BLaER1 (cell line): ENCODE measurements around the gene PARD6A.

Source experiments
- H3K27ac ChIP-seq: shearing (Covaris generic); formaldehyde crosslinking; 2 replicates; pipeline ENCODE4 v1.8.1; 2022
- H3K27me3 ChIP-seq: shearing (Covaris generic); formaldehyde crosslinking; 2 replicates; pipeline ENCODE4 v1.8.1; 2022
- H3K36me3 ChIP-seq: shearing (Covaris generic); formaldehyde crosslinking; 2 replicates; pipeline ENCODE4 v1.8.1; 2022
- H3K4me1 ChIP-seq: shearing (Covaris generic); formaldehyde crosslinking; 2 replicates; pipeline ENCODE4 v1.8.1; 2022
- H3K4me2 ChIP-seq: shearing (Covaris generic); formaldehyde crosslinking; 2 replicates; pipeline ENCODE4 v1.8.1; 2022
- H3K4me3 ChIP-seq: shearing (Covaris generic); formaldehyde crosslinking; 2 replicates; pipeline ENCODE4 v1.8.1; 2022
- H3K9ac ChIP-seq: shearing (Covaris generic); formaldehyde crosslinking; 2 replicates; pipeline ENCODE4 v1.8.1; 2022
- H3K9me3 ChIP-seq: shearing (Covaris generic); formaldehyde crosslinking; 2 replicates; pipeline ENCODE4 v1.8.1; 2022
- H4K20me1 ChIP-seq: shearing (Covaris generic); formaldehyde crosslinking; 2 replicates; pipeline ENCODE4 v1.8.1; 2022
- Cebpa-rat ChIP-seq: shearing (Covaris generic); IDR thresholded peaks from 2 replicates; pipeline ENCODE4 v1.8.1; 2022

PARD6A gene

DNA sequence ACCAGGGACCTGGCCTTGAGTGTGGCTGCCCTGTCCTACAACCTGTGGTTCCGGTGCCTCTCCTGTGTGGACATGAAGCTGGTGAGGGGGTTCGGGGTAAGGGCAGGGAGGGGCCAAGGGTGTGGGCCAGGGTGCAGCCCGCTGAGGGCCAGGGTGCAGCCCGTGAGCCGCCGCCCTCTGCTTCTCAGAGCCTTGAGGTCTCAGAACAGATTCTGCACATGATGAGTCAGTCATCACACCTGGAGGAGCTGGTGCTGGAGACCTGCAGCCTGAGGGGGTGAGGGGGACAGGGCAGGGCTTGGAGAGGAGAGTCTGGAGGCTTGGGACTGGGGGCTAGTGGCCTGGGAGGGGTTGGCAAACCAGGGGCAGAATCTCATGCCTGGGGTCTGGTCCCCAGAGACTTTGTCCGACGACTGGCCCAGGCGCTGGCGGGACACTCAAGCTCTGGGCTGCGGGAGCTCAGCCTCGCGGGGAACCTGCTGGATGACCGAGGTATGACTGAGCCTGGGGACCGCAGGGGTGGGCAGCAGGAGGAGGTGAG lies 13.6 kb upstream of the PARD6A start:
- no peaks in the 10 kb centered on the region for H4K20me1 ChIP-seq
- no peaks in the 10 kb centered on the region for H3K9me3 ChIP-seq
- H3K4me2 ChIP-seq = no peak overlapping the region
- H3K4me1 ChIP-seq = peaks cover 35% of the 10 kb centered on the region
- no peak overlapping the region for H3K4me3 ChIP-seq
- TF ChIP-seq Cebpa-rat = no peak
- peak overlapping the region; percentile 97 for H3K27ac ChIP-seq
- no peaks in the 10 kb centered on the region for H3K27me3 ChIP-seq
- H3K9ac ChIP-seq = no peak overlapping the region
- H3K36me3 ChIP-seq = peaks cover 60% of the 10 kb centered on the region

DNA sequence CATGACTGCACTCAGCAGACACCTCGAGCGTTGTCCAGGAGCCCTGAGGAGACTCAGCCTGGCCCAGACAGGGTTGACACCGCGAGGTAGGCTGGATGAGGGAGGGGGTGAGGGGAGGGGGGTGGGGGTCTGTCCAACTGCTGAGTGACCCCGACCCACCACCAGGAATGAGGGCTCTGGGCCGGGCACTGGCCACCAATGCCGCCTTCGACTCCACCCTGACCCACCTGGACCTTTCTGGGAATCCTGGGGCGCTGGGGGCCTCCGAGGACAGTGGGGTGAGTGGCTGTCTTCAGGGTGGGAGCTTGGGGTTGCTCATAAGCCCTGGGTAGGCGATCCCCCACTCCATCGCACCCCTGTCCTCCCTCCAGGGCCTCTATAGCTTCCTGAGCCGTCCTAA lies 13.1 kb upstream of the PARD6A start:
- peaks cover 31% of the 10 kb centered on the region for H3K4me1 ChIP-seq
- no peaks in the 10 kb centered on the region for H3K9me3 ChIP-seq
- no peak for TF ChIP-seq Cebpa-rat
- no peak overlapping the region for H3K4me3 ChIP-seq
- no peak overlapping the region for H3K4me2 ChIP-seq
- no peak overlapping the region for H3K27ac ChIP-seq
- H4K20me1 ChIP-seq = no peaks in the 10 kb centered on the region
- H3K27me3 ChIP-seq = no peaks in the 10 kb centered on the region
- H3K36me3 ChIP-seq = peaks cover 65% of the 10 kb centered on the region
- H3K9ac ChIP-seq = no peak overlapping the region

DNA sequence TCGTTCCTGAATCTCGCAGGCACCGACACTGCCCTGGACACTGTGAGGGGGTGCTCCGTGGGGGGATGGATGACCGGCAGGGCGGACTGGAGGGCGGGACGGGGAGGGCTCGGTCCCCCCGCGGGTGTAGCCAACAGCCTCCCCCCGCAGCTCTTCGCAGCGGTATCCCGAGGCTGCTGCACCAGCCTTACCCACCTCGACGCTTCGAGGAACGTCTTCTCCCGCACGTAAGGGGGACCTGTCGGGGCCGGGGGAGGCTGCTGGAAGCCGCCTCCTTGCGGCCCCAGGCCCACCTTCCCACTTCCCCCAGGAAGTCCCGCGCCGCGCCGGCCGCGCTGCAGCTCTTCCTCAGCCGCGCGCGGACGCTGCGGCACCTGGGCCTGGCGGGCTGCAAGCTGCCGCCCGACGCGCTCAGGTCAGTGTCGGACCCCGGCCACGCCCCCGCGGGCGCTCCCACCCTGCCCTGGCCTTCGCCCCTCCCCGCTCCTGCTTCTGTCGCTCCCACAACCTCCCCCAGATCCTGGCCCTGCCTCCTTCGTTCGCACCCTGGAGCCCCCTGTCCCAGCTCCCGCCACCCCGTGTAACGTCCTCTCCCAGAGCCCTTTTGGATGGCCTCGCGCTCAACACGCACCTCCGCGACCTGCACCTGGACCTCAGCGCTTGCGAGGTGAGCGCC lies 12.5 kb upstream of the PARD6A start:
- Histone ChIP-seq H3K4me2 (no peak overlapping the region), H4K20me1 (no peaks in the 10 kb centered on the region), H3K4me1 (peaks cover 31% of the 10 kb centered on the region), H3K27ac (no peak overlapping the region), H3K4me3 (no peak overlapping the region), H3K27me3 (no peaks in the 10 kb centered on the region), H3K36me3 (peaks cover 69% of the 10 kb centered on the region), H3K9me3 (no peaks in the 10 kb centered on the region), H3K9ac (no peak overlapping the region)
- no peak for TF ChIP-seq Cebpa-rat

DNA sequence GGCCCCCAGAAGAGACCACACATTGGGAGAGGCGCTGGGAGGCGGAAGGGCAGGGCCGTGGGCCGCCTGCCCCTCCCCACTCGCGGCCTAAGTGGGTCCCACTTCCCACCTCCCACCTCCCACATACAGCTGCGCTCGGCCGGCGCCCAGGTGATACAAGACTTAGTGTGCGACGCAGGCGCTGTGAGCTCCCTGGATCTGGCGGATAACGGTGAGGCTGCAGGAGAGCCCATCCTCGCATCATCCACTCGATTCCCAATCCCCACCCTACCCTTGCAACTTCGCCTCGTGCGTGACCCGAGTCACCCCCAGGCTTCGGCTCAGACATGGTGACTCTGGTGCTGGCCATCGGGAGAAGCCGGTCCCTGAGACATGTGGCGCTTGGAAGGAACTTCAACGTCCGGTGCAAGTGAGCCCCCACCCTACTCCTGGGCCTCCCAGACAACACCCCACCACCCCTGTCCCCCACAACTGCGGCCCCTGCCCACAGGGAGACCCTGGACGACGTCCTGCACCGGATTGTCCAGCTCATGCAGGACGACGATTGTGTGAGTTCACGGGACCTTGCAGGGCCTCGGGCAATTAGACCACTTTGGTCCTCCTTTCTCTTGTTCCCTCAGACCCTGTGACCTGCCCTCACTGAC lies 11.9 kb upstream of the PARD6A start:
- H3K4me2 ChIP-seq = no peak overlapping the region
- peaks cover 74% of the 10 kb centered on the region for H3K36me3 ChIP-seq
- no peaks in the 10 kb centered on the region for H3K27me3 ChIP-seq
- H4K20me1 ChIP-seq = no peaks in the 10 kb centered on the region
- no peaks in the 10 kb centered on the region for H3K9me3 ChIP-seq
- no peak overlapping the region for H3K27ac ChIP-seq
- H3K4me3 ChIP-seq = no peak overlapping the region
- TF ChIP-seq Cebpa-rat = no peak
- no peak overlapping the region for H3K9ac ChIP-seq
- H3K4me1 ChIP-seq = peaks cover 27% of the 10 kb centered on the region

DNA sequence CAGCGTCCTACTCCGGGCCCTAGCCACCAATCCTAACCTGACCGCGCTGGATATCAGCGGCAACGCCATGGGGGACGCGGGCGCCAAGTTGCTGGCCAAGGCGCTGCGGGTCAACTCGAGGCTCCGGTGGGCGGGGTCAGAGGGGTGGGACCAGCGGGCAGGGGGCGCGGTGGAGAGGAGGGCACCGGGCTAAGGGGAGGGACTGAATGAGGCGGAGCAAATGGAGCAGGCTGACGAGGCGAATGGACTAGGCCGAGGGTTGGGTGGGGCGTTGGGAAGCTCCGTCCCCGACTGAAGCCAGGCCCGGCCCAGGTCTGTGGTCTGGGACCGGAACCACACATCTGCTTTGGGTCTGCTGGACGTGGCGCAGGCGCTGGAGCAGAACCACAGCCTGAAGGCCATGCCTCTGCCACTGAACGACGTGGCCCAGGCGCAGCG lies 11.2 kb upstream of the PARD6A start:
- Histone ChIP-seq H3K36me3 (peaks cover 80% of the 10 kb centered on the region), H4K20me1 (peaks cover 2% of the 10 kb centered on the region; the same call in 1 of the 2 replicates), H3K27me3 (no peaks in the 10 kb centered on the region), H3K4me2 (no peak overlapping the region), H3K4me3 (no peak overlapping the region), H3K4me1 (peaks cover 21% of the 10 kb centered on the region), H3K27ac (no peak overlapping the region), H3K9me3 (no peaks in the 10 kb centered on the region), H3K9ac (no peak overlapping the region)
- no peak for TF ChIP-seq Cebpa-rat

DNA sequence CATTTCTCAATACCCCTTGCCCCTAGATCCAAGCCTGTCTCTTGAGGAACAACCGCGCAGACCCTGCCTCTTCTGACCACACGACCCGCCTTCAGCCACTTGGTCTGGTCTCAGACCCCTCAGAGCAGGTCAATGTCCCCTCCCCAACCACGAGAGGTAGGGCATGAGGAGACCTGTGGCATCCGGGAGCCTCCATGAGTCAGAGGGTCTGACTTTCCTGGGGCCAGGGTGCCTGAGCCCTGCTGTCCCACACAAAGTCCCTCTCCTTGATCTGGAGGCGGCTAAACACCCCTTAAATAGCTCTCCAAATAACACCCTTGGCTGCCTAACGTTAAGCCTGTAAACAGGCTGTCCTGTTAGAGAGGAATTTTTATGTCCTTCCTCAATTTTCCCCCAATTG lies 10.7 kb upstream of the PARD6A start:
- no peak overlapping the region for H3K4me2 ChIP-seq
- no peaks in the 10 kb centered on the region for H3K27me3 ChIP-seq
- no peak overlapping the region for H3K27ac ChIP-seq
- no peak for TF ChIP-seq Cebpa-rat
- H3K4me1 ChIP-seq = peaks cover 19% of the 10 kb centered on the region
- peaks cover 7% of the 10 kb centered on the region; the same call in 1 of the 2 replicates for H4K20me1 ChIP-seq
- no peaks in the 10 kb centered on the region for H3K9me3 ChIP-seq
- H3K36me3 ChIP-seq = peaks cover 85% of the 10 kb centered on the region
- no peak overlapping the region for H3K4me3 ChIP-seq
- no peak overlapping the region for H3K9ac ChIP-seq

DNA sequence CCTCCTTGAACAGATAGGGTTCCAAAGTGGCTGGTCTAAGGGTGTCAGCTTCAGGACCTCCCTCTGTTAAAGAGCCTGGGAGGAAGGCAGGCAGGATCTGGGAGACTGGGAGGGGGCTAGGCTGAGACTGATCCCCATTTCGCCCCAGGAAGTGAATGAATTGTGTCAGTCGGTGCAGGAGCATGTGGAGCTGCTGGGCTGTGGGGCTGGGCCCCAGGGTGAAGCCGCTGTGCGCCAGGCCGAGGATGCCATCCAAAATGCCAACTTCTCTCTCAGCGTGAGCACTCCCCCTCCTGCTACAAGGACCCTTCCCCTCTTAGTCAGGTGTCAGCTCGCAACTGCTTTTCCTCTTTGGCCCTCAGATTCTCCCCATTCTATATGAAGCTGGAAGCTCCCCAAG lies 9.7 kb upstream of the PARD6A start:
- Histone ChIP-seq H3K27ac (no peak overlapping the region), H4K20me1 (peaks cover 17% of the 10 kb centered on the region; the same call in 1 of the 2 replicates), H3K4me1 (peaks cover 9% of the 10 kb centered on the region), H3K36me3 (peaks cover 94% of the 10 kb centered on the region), H3K9ac (no peak overlapping the region), H3K4me2 (no peak overlapping the region), H3K27me3 (no peaks in the 10 kb centered on the region), H3K9me3 (no peaks in the 10 kb centered on the region), H3K4me3 (no peak overlapping the region)
- TF ChIP-seq Cebpa-rat = no peak

DNA sequence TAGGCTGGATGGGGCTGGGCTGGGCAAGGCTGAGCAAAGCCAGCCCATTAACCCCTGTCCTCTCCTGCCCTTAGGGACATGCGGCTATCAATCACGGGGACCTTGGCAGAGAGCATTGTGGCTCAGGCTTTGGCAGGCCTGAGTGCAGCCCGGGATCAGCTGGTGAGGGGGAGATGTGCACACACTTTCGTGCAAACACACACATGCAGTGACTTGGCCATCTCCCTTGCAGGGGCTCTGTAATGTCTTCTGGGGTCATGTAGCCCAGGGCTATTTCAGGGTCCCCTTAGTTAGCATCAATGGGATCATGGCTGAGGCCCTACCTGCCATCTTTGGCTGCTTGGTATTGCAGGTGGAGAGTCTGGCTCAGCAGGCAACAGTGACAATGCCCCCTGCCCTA lies 8.9 kb upstream of the PARD6A start:
- Histone ChIP-seq H3K36me3 (peaks cover 94% of the 10 kb centered on the region), H3K4me1 (peaks cover 1% of the 10 kb centered on the region; the same call in 1 of the 2 replicates), H3K4me2 (no peak overlapping the region), H3K27ac (no peak overlapping the region), H4K20me1 (peaks cover 24% of the 10 kb centered on the region), H3K27me3 (no peaks in the 10 kb centered on the region), H3K9ac (no peak overlapping the region), H3K9me3 (no peaks in the 10 kb centered on the region), H3K4me3 (no peak overlapping the region)
- no peak for TF ChIP-seq Cebpa-rat

DNA sequence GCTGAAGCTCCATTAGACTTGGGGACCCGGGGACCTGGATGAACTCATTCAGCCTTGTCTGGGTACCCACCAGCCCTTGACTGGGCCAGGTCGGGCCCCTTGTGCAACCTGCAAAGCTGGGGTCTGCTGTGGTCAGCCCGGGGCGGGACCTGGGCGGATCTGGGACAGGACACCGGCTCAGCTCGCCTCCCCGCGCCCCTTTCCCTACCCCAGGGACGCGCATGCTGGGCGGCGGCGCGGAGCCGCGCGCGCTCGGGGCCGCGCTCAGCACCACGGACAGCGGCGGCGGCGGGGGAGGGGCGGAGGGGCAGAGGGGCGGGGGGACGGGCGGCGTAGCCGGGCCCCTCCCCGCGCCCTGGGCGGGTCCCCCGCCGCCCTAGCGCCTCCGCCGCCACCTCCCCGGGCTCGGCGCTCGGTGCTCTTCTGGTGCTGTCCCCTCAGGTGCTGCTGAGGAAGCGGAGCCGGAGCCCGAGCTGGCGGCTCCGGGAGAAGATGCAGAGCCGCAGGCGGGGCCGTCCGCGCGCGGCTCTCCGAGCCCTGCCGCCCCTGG lies 8.1 kb upstream of the PARD6A start:
- Histone ChIP-seq H3K27me3 (no peaks in the 10 kb centered on the region), H3K9me3 (no peaks in the 10 kb centered on the region), H3K4me1 (no peaks in the 10 kb centered on the region), H4K20me1 (peaks cover 32% of the 10 kb centered on the region), H3K4me3 (no peak overlapping the region), H3K9ac (no peak overlapping the region), H3K4me2 (no peak overlapping the region), H3K27ac (no peak overlapping the region), H3K36me3 (peaks cover 96% of the 10 kb centered on the region)
- TF ChIP-seq Cebpa-rat = no peak

DNA sequence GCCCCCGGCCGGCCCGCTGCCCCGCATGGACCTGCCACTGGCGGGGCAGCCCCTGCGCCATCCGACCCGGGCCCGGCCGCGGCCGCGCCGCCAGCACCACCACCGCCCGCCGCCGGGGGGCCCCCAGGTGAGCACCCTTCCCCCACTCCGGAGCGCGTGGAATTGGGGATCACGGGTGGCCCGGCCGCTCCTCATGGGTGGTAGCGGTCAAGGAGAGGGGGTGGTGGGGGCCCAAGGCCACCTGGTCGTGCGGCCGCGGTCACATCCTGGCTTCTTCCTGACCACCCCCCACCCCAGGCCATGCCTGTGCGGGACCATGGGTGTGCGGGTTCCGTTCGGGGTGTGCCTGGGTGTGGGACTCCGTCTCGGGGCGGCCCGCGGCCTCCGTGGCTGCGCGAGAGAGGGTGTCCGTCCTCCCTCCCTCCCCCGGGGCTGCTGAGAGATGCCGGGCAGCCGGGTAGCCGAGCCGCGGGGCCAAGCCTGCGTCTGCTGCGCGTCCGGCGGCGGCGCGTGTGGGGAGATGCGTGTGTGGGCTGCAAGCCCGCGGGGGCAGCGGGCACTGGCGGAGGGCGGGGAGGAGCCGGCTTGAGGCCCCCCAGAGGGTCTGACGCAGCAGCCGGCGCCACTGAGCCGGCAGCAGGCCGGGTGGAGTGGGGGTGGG lies 7.5 kb upstream of the PARD6A start:
- Histone ChIP-seq H3K4me3 (no peak overlapping the region), H4K20me1 (peaks cover 38% of the 10 kb centered on the region), H3K4me1 (peaks cover under 1% of the 10 kb centered on the region; the same call in 1 of the 2 replicates), H3K9ac (no peak overlapping the region), H3K27me3 (no peaks in the 10 kb centered on the region), H3K9me3 (no peaks in the 10 kb centered on the region), H3K4me2 (no peak overlapping the region), H3K36me3 (peaks cover 96% of the 10 kb centered on the region), H3K27ac (no peak overlapping the region)
- no peak for TF ChIP-seq Cebpa-rat
